Breast epithelium (tissue), 4 donors: Measurements from ENCODE around the gene ATAD1. TPM values are rescaled to one million over a fixed set of nuclear protein-coding genes. Genes with fewer than 3 reads are reported as not detected.
"Not testable (repeated sequence)": the region's sequence is repeated elsewhere in the genome, so short reads cannot be mapped to it uniquely, and the experiment has no call there.

Experiments used
- DNase-seq, 2 donors: peaks; one replicate each; pipeline ENCODE4 v3.0.0-alpha.2; 2019; ENCODE audit warnings: low spot score in 2 of 2
- H3K27ac ChIP-seq, 2 donors: fragments of 200-600 bp; sonication (generic) in 1 of 2; one replicate each; pipeline ENCODE4 v1.5.1; 2016 to 2019; ENCODE audit warnings: mild to moderate bottlenecking in 1 of 2
- H3K27me3 ChIP-seq, 2 donors: fragments of 200-600 bp; sonication (generic) in 1 of 2; one replicate each; pipeline versions ENCODE4 v1.5.1 to v1.6.0; 2017 to 2019; ENCODE audit warnings: control low read depth in 1 of 2, mild to moderate bottlenecking in 1 of 2
- H3K36me3 ChIP-seq: fragments of 200-600 bp; one replicate; pipeline ENCODE4 v1.5.1; 2019
- H3K4me1 ChIP-seq, 2 donors: fragments of 200-600 bp; sonication (generic); one replicate each; pipeline ENCODE4 v1.5.1; 2016 to 2019; ENCODE audit warnings: control low read depth in 1 of 2
- H3K4me3 ChIP-seq, 3 donors: fragments of 200-600 bp; sonication (generic); 1 replicate in 2 of 3; 2 replicates in 1 of 3; pipeline ENCODE4 v1.5.1; 2016 to 2019; ENCODE audit warnings: mild to moderate bottlenecking in 3 of 3, moderate library complexity in 2 of 3
- H3K9me3 ChIP-seq, 2 donors: fragments of 200-600 bp; sonication (generic) in 1 of 2; one replicate each; pipeline ENCODE4 v1.5.1; 2016 to 2019; ENCODE audit warnings: control low read depth in 1 of 2
- CTCF ChIP-seq, 3 donors: fragments of 450-650 bp; IDR thresholded peaks; one replicate each; pipeline ENCODE4 v1.5.1; 2016 to 2017; ENCODE audit warnings: antibody characterized with exemption in 3 of 3, mild to moderate bottlenecking in 3 of 3, moderate library complexity in 3 of 3
- POLR2A ChIP-seq: fragments of 450-650 bp; IDR thresholded peaks from one replicate; pipeline ENCODE4 v1.6.1; 2016; ENCODE audit warnings: antibody characterized with exemption, mild to moderate bottlenecking, moderate library complexity
- POLR2AphosphoS5 ChIP-seq, 3 donors: sonication (generic); formaldehyde crosslinking; IDR thresholded peaks; one replicate each; pipeline ENCODE4 v1.6.1; 2017; ENCODE audit warnings: antibody characterized with exemption in 3 of 3
- intact Hi-C: fragments of 100-400 bp; cut with DNase I; formaldehyde crosslinking; loops from one replicate; pipeline ENCODE4 v1.15.1; 2023; ENCODE audit warnings: low total_unique reads
- total RNA-seq, 3 donors: library from RNA; depleted of rRNA; stranded (reverse); fragments of >200 nt; gene quantifications; one replicate each; pipeline ENCODE4 v1.1.0, GENCODE V29; 2016

Gene ATAD1
- total RNA-seq, 3 donors from 2014 or later, result 40.6 to 49.6 (median 41.0) TPM

GRCh38 chr10:87816163-87816897, 1.7 kb downstream of the ATAD1 start:
- intact Hi-C loops, result no loop called here
- no peak for DNase-seq
- no peaks in the 10 kb centered on the region for H3K4me1 ChIP-seq
- H3K27ac ChIP-seq, result no peak overlapping the region
- no peaks in the 10 kb centered on the region for H3K9me3 ChIP-seq
- peak overlapping the region in 1 of 3 donors; percentile 90 for H3K4me3 ChIP-seq
- H3K36me3 ChIP-seq, result no peaks in the 10 kb centered on the region
- no peaks in the 10 kb centered on the region for H3K27me3 ChIP-seq
- TF ChIP-seq POLR2AphosphoS5 (IDR thresholded peaks at IDR 0.05) (no peak), POLR2A (no peak), CTCF (IDR thresholded peaks at IDR 0.05) (no peak)

- no peak for DNase-seq
- TF ChIP-seq CTCF (IDR thresholded peaks at IDR 0.05) (no peak), POLR2A (no peak), POLR2AphosphoS5 (IDR thresholded peaks at IDR 0.05) (no peak)
- Histone ChIP-seq H3K27me3 (no peaks in the 10 kb centered on the region), H3K4me3 (no peak overlapping the region), H3K4me1 (no peaks in the 10 kb centered on the region), H3K27ac (no peak overlapping the region), H3K9me3 (peaks cover 0 to 24% of the 10 kb centered on the region in 2 donors), H3K36me3 (no peaks in the 10 kb centered on the region)
- intact Hi-C loops, result no loop called here
Observed at GRCh38 chr10:87804939-87805569, 13.0 kb downstream of the ATAD1 start.

GRCh38 chr10:87803831-87804230, 14.2 kb downstream of the ATAD1 start:
- Histone ChIP-seq H3K36me3 (no peaks in the 10 kb centered on the region), H3K27me3 (no peaks in the 10 kb centered on the region), H3K4me3 (no peak overlapping the region), H3K4me1 (no peaks in the 10 kb centered on the region), H3K27ac (no peak overlapping the region), H3K9me3 (peaks cover 0 to 24% of the 10 kb centered on the region in 2 donors)
- DNase-seq, result no peak
- no peak for TF ChIP-seq POLR2AphosphoS5 (IDR thresholded peaks at IDR 0.05)
- no peak for TF ChIP-seq CTCF (IDR thresholded peaks at IDR 0.05)
- no peak for TF ChIP-seq POLR2A
- intact Hi-C loops, result no loop called here

- Histone ChIP-seq H3K27me3 (no peaks in the 10 kb centered on the region), H3K4me3 (no peak overlapping the region), H3K27ac (no peak overlapping the region), H3K4me1 (no peaks in the 10 kb centered on the region), H3K36me3 (no peaks in the 10 kb centered on the region), H3K9me3 (peaks cover 0 to 24% of the 10 kb centered on the region in 2 donors)
- intact Hi-C loops, result no loop called here
- no peak for DNase-seq
- TF ChIP-seq POLR2AphosphoS5 (IDR thresholded peaks at IDR 0.05) (no peak), CTCF (IDR thresholded peaks at IDR 0.05) (no peak), POLR2A (no peak)
Observed at GRCh38 chr10:87803328-87803727, 14.7 kb downstream of the ATAD1 start.

- H3K36me3 ChIP-seq, H3K4me3 ChIP-seq, DNase-seq, H3K27ac ChIP-seq, intact Hi-C loops, H3K27me3 ChIP-seq, H3K4me1 ChIP-seq: not testable (repeated sequence)
- peaks cover 0 to 24% of the 10 kb centered on the region in 2 donors for H3K9me3 ChIP-seq
Observed at GRCh38 chr10:87801813-87802435, 16.1 kb downstream of the ATAD1 start.
